ENCODE results near the gene ADCY10. TPM values are rescaled to one million over a fixed set of nuclear protein-coding genes. Genes with fewer than 3 reads are reported as not detected.

The ADCY10 gene
- total RNA-seq, 4 donors from 2014 or later: 0.22 to 0.57 (median 0.41) TPM

DNA sequence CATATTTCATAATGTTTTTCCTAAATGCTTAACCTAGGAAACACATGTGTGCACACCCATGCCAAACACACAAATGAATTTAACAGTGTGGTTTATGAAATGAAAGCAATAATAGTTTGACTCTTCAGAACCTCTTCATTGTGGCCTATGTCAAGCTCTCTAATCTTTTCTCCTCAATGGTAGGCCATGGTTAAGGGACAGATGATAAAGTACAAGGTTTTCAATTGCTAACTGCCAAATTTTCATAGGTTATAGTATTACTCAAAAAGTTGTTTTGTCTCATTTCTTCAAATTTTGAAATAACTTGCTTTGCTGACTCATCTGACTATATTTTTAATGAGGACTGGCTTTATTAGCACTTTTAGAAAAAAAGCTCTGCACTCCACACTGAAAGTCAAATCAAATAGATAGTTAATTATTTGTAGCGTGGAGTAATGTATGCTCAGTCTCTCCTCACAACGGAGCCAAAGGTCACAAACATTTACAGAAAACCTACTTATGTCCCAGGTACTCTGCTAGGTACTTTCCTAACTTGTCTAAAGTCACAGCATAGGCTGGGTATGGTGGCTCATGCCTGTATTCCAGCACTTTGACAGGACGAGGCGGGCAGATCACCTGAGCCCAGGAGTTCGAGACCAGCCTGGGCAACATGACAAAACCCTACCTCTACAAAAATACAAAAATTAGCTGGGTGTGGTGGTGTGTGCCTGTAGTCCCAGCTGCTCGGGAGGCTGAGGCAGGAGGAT, 3.0 kb upstream of the ADCY10 start:
- TF ChIP-seq, protein P1, sequence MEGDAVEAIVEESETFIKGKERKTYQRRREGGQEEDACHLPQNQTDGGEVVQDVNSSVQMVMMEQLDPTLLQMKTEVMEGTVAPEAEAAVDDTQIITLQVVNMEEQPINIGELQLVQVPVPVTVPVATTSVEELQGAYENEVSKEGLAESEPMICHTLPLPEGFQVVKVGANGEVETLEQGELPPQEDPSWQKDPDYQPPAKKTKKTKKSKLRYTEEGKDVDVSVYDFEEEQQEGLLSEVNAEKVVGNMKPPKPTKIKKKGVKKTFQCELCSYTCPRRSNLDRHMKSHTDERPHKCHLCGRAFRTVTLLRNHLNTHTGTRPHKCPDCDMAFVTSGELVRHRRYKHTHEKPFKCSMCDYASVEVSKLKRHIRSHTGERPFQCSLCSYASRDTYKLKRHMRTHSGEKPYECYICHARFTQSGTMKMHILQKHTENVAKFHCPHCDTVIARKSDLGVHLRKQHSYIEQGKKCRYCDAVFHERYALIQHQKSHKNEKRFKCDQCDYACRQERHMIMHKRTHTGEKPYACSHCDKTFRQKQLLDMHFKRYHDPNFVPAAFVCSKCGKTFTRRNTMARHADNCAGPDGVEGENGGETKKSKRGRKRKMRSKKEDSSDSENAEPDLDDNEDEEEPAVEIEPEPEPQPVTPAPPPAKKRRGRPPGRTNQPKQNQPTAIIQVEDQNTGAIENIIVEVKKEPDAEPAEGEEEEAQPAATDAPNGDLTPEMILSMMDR (IDR thresholded peaks at IDR 0.05; ENCODE audit: low read depth): no peak

DNA sequence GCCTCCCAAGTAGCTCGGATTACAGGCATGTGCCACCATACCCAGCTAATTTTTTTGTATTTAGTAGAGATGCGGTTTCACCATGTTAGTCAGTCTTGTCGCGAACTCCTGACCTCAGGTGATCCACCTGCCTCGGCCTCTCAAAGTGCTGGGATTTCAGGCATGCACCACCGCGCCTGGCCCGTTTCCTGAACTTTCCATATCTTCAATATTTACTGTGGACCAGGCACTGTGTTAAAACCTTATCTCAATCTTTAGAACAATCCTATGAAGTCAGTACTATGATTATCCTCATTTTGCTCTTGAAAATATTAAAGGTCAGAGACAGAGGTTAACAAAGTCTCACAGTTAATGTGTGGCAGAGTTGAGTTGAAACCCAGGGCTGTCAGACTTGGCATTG, 1.6 kb upstream of the ADCY10 start:
- TF ChIP-seq, protein P1 (IDR thresholded peaks at IDR 0.05; ENCODE audit: low read depth): no peak

DNA sequence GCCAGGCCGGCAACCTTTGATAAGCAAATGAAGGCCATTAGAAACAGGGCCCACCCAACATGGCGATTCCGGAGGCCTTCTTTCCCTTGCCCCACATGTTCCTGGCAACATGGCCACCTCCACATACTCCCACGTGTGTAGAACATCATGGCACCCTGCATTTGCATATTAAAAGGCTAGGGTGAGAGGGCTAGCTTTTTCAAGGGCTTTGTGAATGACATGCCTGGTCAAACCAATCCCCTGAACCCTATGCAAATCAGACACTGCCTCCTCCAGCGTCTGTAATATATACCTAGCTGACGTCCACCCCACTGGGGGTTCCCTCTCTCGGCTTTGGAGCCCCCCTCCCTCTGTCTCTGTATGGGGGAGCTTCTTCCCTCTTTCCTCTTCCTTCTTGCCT, 1.6 kb downstream of the ADCY10 start:
- TF ChIP-seq, protein P1 (IDR thresholded peaks at IDR 0.05; ENCODE audit: low read depth): no peak

DNA sequence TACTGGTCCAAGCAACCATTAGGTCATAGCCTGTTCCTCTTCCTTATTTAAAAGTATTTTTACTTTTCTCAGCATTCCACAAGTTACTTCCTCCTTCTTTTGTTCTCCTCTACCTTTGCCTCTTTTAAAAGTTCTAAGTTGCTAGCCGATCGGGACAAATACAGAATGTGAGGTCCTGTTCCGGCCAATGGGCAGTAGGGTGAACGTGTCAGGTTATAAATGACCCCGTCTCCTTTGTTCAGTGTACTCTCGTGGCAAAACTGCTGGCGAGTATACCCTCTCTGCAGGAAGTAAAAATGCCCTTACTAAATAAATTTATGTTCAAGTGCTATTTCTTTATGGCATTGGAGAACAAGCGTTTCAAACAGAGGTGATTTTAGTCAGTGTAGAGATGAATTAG, 2.5 kb downstream of the ADCY10 start:
- TF ChIP-seq, protein P1 (IDR thresholded peaks at IDR 0.05; ENCODE audit: low read depth): no peak

DNA sequence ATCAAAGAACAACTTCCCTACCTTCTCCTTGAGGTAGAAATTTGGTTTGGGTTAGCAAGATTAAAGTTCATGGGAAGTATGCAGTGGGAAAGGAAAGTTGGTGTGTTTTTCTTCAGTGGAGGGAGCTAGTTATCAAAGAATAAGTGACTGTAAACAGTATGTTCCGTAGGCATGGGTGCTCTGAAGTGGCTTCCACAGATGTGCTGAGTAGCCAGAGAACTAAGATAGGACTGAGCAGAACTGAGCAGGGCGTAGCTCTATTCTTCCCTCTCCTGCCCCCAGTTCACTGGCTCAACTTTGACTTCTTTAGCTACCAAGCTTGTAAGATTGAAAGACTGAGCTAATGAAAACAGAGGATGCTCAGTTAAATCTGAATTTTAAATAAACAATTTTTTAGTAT, 3.4 kb downstream of the ADCY10 start:
- TF ChIP-seq, protein P1 (IDR thresholded peaks at IDR 0.05; ENCODE audit: low read depth): no peak

DNA sequence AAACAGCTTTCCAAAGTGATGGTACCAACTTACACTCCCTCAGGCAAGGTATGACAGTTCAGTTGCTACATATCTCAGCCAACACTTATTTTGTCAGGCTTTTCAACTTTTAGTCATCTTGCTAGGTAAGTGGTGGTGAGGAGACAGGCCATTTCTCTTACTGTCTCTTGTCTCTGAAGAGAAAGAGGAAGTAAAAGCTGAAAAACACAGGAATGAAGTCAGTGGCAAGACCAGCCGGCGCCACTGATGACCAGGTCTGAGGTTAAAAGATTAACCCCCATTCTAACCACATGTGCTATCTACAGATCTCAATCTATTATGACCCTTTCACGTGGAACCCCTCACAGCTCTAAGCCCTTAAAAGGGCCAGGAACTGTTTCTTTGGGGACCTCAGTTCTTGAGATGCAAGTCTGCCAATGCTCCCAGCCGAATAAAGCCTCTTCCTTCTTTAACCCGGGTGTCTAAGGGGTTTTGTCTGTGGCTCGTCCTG, 4.2 kb downstream of the ADCY10 start:
- TF ChIP-seq, protein P1 (IDR thresholded peaks at IDR 0.05; ENCODE audit: low read depth): no peak

DNA sequence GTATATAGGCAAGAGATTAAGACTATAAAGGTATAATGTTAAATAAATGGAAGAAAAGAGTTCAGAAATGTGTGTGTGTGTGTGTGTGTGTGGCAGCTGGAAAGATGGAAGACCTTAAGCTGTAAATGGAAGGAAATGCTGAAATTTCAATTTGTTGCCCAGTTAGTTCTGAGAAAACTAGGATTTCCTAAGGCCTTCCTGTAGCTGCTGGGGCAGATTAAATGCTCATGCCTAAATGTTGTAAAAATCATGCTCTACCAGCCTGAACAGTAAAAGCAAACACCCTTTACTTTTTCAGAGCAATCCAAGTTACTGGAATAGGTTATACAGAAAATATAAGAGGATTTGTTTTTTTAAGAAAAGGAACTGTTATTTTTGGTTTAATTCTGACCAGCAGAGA, 8.3 kb downstream of the ADCY10 start:
- TF ChIP-seq, protein P1 (IDR thresholded peaks at IDR 0.05; ENCODE audit: low read depth): no peak
